HCT116 (cell line): Measurements from ENCODE around the gene NRTN. TPM values are rescaled to one million over a fixed set of nuclear protein-coding genes. Genes with fewer than 3 reads are reported as not detected.

ENCODE experiments used
- ATAC-seq: fragments of 200-7000 bp; cut with Tn5 transposase; 2 replicates; pipeline ENCODE4 v1.9.1; 2020; ENCODE audit warnings: mild to moderate bottlenecking, moderate library complexity
- BruUV-seq: library from RNA; stranded (reverse); fragments of 400-500 nt; replicated peaks from 2 replicates; lab custom pipeline; 2021; lab: Mats Ljungman, UMichigan
- CTCF ChIA-PET: fragments of 300-600 bp; sonication (Branson Sonifier 250); formaldehyde crosslinking; loops from one replicate; lab custom pipeline; 2021; ENCODE audit warnings: antibody characterized with exemption; lab: Charles Lee
- POLR2A ChIA-PET: fragments of 300-600, 350-600 bp; sonication (Branson Sonifier 250); formaldehyde crosslinking; loops from one replicate; lab custom pipeline; 2021; ENCODE audit warnings: antibody characterized with exemption; lab: Charles Lee
- RAD21 ChIA-PET, 2 experiments: fragments of 300-600 bp; sonication (Branson Sonifier 250); formaldehyde crosslinking; loops; one replicate each; lab custom pipeline; 2023; ENCODE audit warnings: low total read pairs in 2 of 2; ENCODE audit not compliant: uncharacterized antibody in 2 of 2, unreplicated experiment in 2 of 2, low non-redundant PET in 1 of 2; lab: Charles Lee
- DNase-seq: peaks from one replicate; pipeline ENCODE4 v3.0.0-alpha.2; 2010; ENCODE audit warnings: low read depth, low spot score
- H2AFZ ChIP-seq: fragments of 200-600 bp; shearing (Covaris generic), sonication (generic); 2 replicates; pipeline ENCODE4 v1.6.1; 2017; ENCODE audit warnings: low read depth, mixed run types, mixed read lengths, antibody characterized with exemption, low read length; ENCODE audit not compliant: poor library complexity, severe bottlenecking
- H3K27ac ChIP-seq: 2 replicates; pipeline ENCODE4 v1.5.1; 2012; ENCODE audit warnings: low read depth, low read length
- H3K27me3 ChIP-seq: fragments of 200-600 bp; sonication (generic); 2 replicates; pipeline ENCODE4 v1.6.1; 2016; ENCODE audit warnings: mixed run types, low read length, mixed read lengths; ENCODE audit not compliant: insufficient read depth
- H3K36me3 ChIP-seq, 2 experiments: fragments of 200-500 bp in 1 of 2; fragments of 200-600 bp in 1 of 2; sonication (Bioruptor generic) in 1 of 2; sonication (generic) in 1 of 2; 2 replicates each; pipeline versions ENCODE4 v1.5.1 to v1.6.1; 2014 to 2016; ENCODE audit warnings: low read length in 2 of 2, inconsistent platforms in 1 of 2, mixed read lengths in 1 of 2, mixed run types in 1 of 2; ENCODE audit not compliant: insufficient read depth in 2 of 2, control insufficient read depth in 1 of 2
- H3K4me1 ChIP-seq, 2 experiments: fragments of 200-600 bp in 1 of 2; sonication (generic) in 1 of 2; 2 replicates each; pipeline versions ENCODE4 v1.5.1 to v1.6.1; 2012 to 2017; ENCODE audit warnings: low read length in 2 of 2, inconsistent platforms in 1 of 2, mild to moderate bottlenecking in 1 of 2, mixed read lengths in 1 of 2, mixed run types in 1 of 2, moderate library complexity in 1 of 2; ENCODE audit not compliant: insufficient read depth in 2 of 2, control insufficient read depth in 1 of 2
- H3K4me2 ChIP-seq: fragments of 200-600 bp; sonication (generic); 2 replicates; pipeline ENCODE4 v1.6.1; 2017; ENCODE audit warnings: mixed run types, low read length, mixed read lengths
- H3K4me3 ChIP-seq, 2 experiments: fragments of 200-600 bp in 1 of 2; sonication (generic) in 1 of 2; replicated peaks in 1 of 2; 2 replicates each; pipeline ENCODE4 v1.5.1; 2011 to 2016; ENCODE audit warnings: low read length in 2 of 2, control low read depth in 1 of 2, low read depth in 1 of 2, mild to moderate bottlenecking in 1 of 2, mixed read lengths in 1 of 2, mixed run types in 1 of 2
- H3K79me2 ChIP-seq: fragments of 200-600 bp; sonication (generic); 2 replicates; pipeline ENCODE4 v1.6.1; 2017; ENCODE audit warnings: mild to moderate bottlenecking, mixed run types, low read length, moderate library complexity, mixed read lengths; ENCODE audit not compliant: insufficient read depth
- H3K9ac ChIP-seq: fragments of 200-600 bp; sonication (generic); 2 replicates; pipeline ENCODE4 v1.6.1; 2016; ENCODE audit warnings: low read length, mixed read lengths
- H3K9me2 ChIP-seq: fragments of 200-600 bp; sonication (generic), shearing (Covaris generic); 2 replicates; pipeline ENCODE4 v1.6.1; 2017; ENCODE audit warnings: mixed run types, mild to moderate bottlenecking, moderate library complexity; ENCODE audit not compliant: insufficient read depth
- H3K9me3 ChIP-seq, 2 experiments: fragments of 200-500 bp in 1 of 2; fragments of 200-600 bp in 1 of 2; sonication (Bioruptor generic) in 1 of 2; sonication (generic) in 1 of 2; 2 replicates each; pipeline ENCODE4 v1.6.1; 2014 to 2017; ENCODE audit warnings: low read length in 2 of 2, mixed read lengths in 2 of 2, inconsistent platforms in 1 of 2, low read depth in 1 of 2, mild to moderate bottlenecking in 1 of 2, mixed run types in 1 of 2, moderate library complexity in 1 of 2; ENCODE audit not compliant: control insufficient read depth in 1 of 2, insufficient read depth in 1 of 2
- H4K20me1 ChIP-seq: fragments of 200-600 bp; sonication (generic), shearing (Covaris generic); 2 replicates; pipeline ENCODE4 v1.6.1; 2017; ENCODE audit warnings: mixed run types, mild to moderate bottlenecking, moderate library complexity; ENCODE audit not compliant: insufficient read depth
- CBX3 ChIP-seq: IDR thresholded peaks from 2 replicates; pipeline ENCODE4 v1.6.1; 2012; ENCODE audit warnings: low read depth
- CEBPB ChIP-seq: IDR thresholded peaks from 2 replicates; pipeline ENCODE4 v1.6.1; 2012; ENCODE audit warnings: low read depth
- EGR1 ChIP-seq: IDR thresholded peaks from 2 replicates; pipeline ENCODE4 v1.6.1; 2012; ENCODE audit warnings: low read depth
- EZH2 ChIP-seq: fragments of 200-600 bp; sonication (generic); IDR thresholded peaks from 2 replicates; pipeline ENCODE4 v1.6.1; 2017; ENCODE audit warnings: antibody characterized with exemption, mixed run types
- EZH2phosphoT487 ChIP-seq: fragments of 200-600 bp; IDR thresholded peaks from 2 replicates; pipeline ENCODE4 v1.6.1; 2018; ENCODE audit warnings: antibody characterized with exemption, borderline replicate concordance
- FOSL1 ChIP-seq: IDR thresholded peaks from 2 replicates; pipeline ENCODE4 v1.6.1; 2012; ENCODE audit warnings: low read depth
- JUND ChIP-seq: IDR thresholded peaks from 2 replicates; pipeline ENCODE4 v1.6.1; 2012
- POLR2A ChIP-seq: IDR thresholded peaks from 2 replicates; pipeline ENCODE4 v1.7.0; 2011; ENCODE audit warnings: borderline replicate concordance; ENCODE audit not compliant: insufficient read depth, insufficient read length; ENCODE audit errors: extremely low read depth
- POLR2AphosphoS5 ChIP-seq: IDR thresholded peaks from 2 replicates; pipeline ENCODE4 v1.6.1; 2011; ENCODE audit warnings: mild to moderate bottlenecking, low read depth, low read length, moderate library complexity
- RAD21 ChIP-seq: IDR thresholded peaks from 2 replicates; pipeline ENCODE4 v1.6.1; 2012; ENCODE audit warnings: low read depth, mild to moderate bottlenecking
- SIN3A ChIP-seq: IDR thresholded peaks from 2 replicates; pipeline ENCODE4 v1.6.1; 2012; ENCODE audit warnings: low read depth
- SP1 ChIP-seq: IDR thresholded peaks from 2 replicates; pipeline ENCODE4 v1.6.1; 2012; ENCODE audit warnings: low read depth
- SRF ChIP-seq: IDR thresholded peaks from 2 replicates; pipeline ENCODE4 v1.6.1; 2012; ENCODE audit warnings: low read depth
- TCF7L2 ChIP-seq: IDR thresholded peaks from 2 replicates; pipeline ENCODE4 v1.7.0; 2011; ENCODE audit warnings: borderline replicate concordance, inconsistent platforms; ENCODE audit not compliant: insufficient read depth, insufficient read length; ENCODE audit errors: extremely low read depth
- YY1 ChIP-seq: IDR thresholded peaks from 2 replicates; pipeline ENCODE4 v1.6.1; 2011; ENCODE audit warnings: low read length, low read depth, moderate library complexity, mild to moderate bottlenecking; ENCODE audit not compliant: insufficient replicate concordance; ENCODE audit errors: extremely low read depth
- ZFX ChIP-seq: fragments of 450-650 bp; IDR thresholded peaks from 2 replicates; pipeline ENCODE4 v1.6.1; 2017
- intact Hi-C: fragments of 100-400 bp; cut with micrococcal nuclease; formaldehyde crosslinking; loops from 2 replicates; pipeline ENCODE4 v1.10.0; 2022
- total RNA-seq: library from RNA; stranded (reverse); gene quantifications from one replicate; pipeline ENCODE4 v1.2.1, GENCODE V29; 2021; ENCODE audit not compliant: unreplicated experiment
- TF ChIP-seq, protein P1 (sequence below), 3 experiments: fragments of 200-600 bp in 1 of 3; sonication (generic) in 1 of 3; IDR thresholded peaks in 2 of 3; conservative IDR thresholded peaks in 1 of 3; 2 replicates each; pipeline ENCODE4 v1.5.1; 2012 to 2017; ENCODE audit warnings: low read depth in 2 of 3, low read length in 2 of 3, antibody characterized with exemption in 1 of 3, borderline replicate concordance in 1 of 3, control low read depth in 1 of 3, mild to moderate bottlenecking in 1 of 3, mixed read lengths in 1 of 3, mixed run types in 1 of 3, moderate library complexity in 1 of 3; ENCODE audit not compliant: insufficient read depth in 1 of 3
- TF ChIP-seq, protein P2 (sequence below): IDR thresholded peaks from 2 replicates; pipeline ENCODE4 v1.6.1; 2011; ENCODE audit warnings: mild to moderate bottlenecking, low read length, moderate library complexity; ENCODE audit not compliant: insufficient replicate concordance; ENCODE audit errors: extremely low read depth
- TF ChIP-seq, protein P3 (sequence below): IDR thresholded peaks from 2 replicates; pipeline ENCODE4 v1.6.1; 2012

The NRTN gene
- total RNA-seq, 1 experiment from 2014 or later, result 11.5 TPM

DNA sequence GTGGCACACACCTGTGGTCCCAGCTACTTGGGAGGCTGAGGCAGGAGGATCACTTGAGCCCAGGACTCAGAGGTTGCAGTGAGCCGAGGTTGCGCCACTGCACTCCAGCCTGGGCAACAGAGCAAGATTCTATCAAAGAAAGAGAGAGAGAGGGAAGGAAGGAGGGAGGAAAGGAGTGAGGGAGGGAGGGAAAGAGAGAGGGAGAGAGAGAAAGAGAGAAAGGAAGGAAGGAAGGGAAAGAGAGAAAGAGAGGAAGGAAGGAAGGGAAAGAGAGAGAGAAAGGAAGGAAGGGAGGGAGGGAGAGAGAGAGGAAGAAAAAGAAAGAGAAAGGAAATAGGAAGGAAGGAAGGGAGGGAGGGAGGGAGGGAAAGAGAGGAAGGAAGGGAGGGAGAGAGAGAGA is 12.4 kb downstream of the NRTN start:
- DNase-seq (no peak), ATAC-seq (no peak)
- H2AFZ ChIP-seq, result no peak overlapping the region
- intact Hi-C loops, result no loop called here
- CTCF ChIA-PET, result interaction anchor here (1.2 kb wide), 1 partner anchor 13 kb away, joined by 3 read pairs; no protein-coding TSS in a partner anchor
- H3K9ac ChIP-seq, result no peak overlapping the region
- POLR2A ChIA-PET, result no interaction called here
- H3K9me2 ChIP-seq, result no peaks in the 10 kb centered on the region
- no peaks in the 10 kb centered on the region for H4K20me1 ChIP-seq
- H3K36me3 ChIP-seq, result no peaks in the 10 kb centered on the region
- no peaks in the 10 kb centered on the region for H3K27me3 ChIP-seq
- H3K9me3 ChIP-seq, result no peaks in the 10 kb centered on the region
- RAD21 ChIA-PET, result interaction anchor here in 1 of 2 experiments (0.7 kb wide), 1 partner anchor 170 kb away, joined by 3 read pairs; no protein-coding TSS in a partner anchor
- H3K4me2 ChIP-seq, result no peak overlapping the region
- H3K27ac ChIP-seq, result no peak overlapping the region
- no peak for TF ChIP-seq CBX3
- TF ChIP-seq JUND, result no peak
- no peak for TF ChIP-seq EGR1
- no peak for TF ChIP-seq ZFX
- TF ChIP-seq TCF7L2, result no peak
- TF ChIP-seq POLR2AphosphoS5, result no peak
- no peak for TF ChIP-seq EZH2
- no peak for TF ChIP-seq SRF
- TF ChIP-seq SP1, result no peak
- no peak for TF ChIP-seq YY1
- TF ChIP-seq CEBPB, result no peak
- no peaks in the 10 kb centered on the region for H3K79me2 ChIP-seq
- no peak overlapping the region for H3K4me3 ChIP-seq
- H3K4me1 ChIP-seq, result no peaks in the 10 kb centered on the region
- BruUV-seq, result no TSS peak

- ATAC-seq, result no peak
- intact Hi-C loops, result no loop called here
- H3K4me1 ChIP-seq, result peaks cover 0 to 3% of the 10 kb centered on the region in 2 experiments; a peak in 1 of 4 replicates
- no peak overlapping the region for H3K9ac ChIP-seq
- TF ChIP-seq JUND, result no peak
- TF ChIP-seq SRF, result no peak
- TF ChIP-seq FOSL1, result no peak
- no peak for TF ChIP-seq TCF7L2
- TF ChIP-seq EGR1, result no peak
- TF ChIP-seq, protein P1, sequence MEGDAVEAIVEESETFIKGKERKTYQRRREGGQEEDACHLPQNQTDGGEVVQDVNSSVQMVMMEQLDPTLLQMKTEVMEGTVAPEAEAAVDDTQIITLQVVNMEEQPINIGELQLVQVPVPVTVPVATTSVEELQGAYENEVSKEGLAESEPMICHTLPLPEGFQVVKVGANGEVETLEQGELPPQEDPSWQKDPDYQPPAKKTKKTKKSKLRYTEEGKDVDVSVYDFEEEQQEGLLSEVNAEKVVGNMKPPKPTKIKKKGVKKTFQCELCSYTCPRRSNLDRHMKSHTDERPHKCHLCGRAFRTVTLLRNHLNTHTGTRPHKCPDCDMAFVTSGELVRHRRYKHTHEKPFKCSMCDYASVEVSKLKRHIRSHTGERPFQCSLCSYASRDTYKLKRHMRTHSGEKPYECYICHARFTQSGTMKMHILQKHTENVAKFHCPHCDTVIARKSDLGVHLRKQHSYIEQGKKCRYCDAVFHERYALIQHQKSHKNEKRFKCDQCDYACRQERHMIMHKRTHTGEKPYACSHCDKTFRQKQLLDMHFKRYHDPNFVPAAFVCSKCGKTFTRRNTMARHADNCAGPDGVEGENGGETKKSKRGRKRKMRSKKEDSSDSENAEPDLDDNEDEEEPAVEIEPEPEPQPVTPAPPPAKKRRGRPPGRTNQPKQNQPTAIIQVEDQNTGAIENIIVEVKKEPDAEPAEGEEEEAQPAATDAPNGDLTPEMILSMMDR (IDR thresholded peaks at IDR 0.05 in 2 of 3, conservative IDR thresholded peaks at IDR 0.05 in 1 of 3; ENCODE audit: borderline replicate concordance in 1 of 3, insufficient read depth in 1 of 3, low read depth in 2 of 3, low read length in 2 of 3), result no peak
- no peak for TF ChIP-seq SP1
- TF ChIP-seq POLR2AphosphoS5, result no peak
- TF ChIP-seq RAD21, result no peak
- TF ChIP-seq SIN3A, result no peak
- TF ChIP-seq POLR2A, result no peak
- TF ChIP-seq EZH2phosphoT487, result no peak
- TF ChIP-seq, protein P2, sequence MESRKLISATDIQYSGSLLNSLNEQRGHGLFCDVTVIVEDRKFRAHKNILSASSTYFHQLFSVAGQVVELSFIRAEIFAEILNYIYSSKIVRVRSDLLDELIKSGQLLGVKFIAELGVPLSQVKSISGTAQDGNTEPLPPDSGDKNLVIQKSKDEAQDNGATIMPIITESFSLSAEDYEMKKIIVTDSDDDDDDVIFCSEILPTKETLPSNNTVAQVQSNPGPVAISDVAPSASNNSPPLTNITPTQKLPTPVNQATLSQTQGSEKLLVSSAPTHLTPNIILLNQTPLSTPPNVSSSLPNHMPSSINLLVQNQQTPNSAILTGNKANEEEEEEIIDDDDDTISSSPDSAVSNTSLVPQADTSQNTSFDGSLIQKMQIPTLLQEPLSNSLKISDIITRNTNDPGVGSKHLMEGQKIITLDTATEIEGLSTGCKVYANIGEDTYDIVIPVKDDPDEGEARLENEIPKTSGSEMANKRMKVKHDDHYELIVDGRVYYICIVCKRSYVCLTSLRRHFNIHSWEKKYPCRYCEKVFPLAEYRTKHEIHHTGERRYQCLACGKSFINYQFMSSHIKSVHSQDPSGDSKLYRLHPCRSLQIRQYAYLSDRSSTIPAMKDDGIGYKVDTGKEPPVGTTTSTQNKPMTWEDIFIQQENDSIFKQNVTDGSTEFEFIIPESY, result no peak
- TF ChIP-seq, protein P3, sequence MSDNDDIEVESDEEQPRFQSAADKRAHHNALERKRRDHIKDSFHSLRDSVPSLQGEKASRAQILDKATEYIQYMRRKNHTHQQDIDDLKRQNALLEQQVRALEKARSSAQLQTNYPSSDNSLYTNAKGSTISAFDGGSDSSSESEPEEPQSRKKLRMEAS, result no peak
- ChIA-PET POLR2A (no interaction called here), CTCF (interaction anchor here (1.2 kb wide), 1 partner anchor 15 kb away, joined by 3 read pairs; no protein-coding TSS in a partner anchor), RAD21 (no interaction called here)
- no peaks in the 10 kb centered on the region for H3K9me3 ChIP-seq
- H3K27me3 ChIP-seq, result no peaks in the 10 kb centered on the region
- no peak overlapping the region for H3K4me3 ChIP-seq
- BruUV-seq, result no TSS peak
- H3K4me2 ChIP-seq, result no peak overlapping the region
- DNase-seq, result no peak
- H3K9me2 ChIP-seq, result no peaks in the 10 kb centered on the region
- no peak overlapping the region for H2AFZ ChIP-seq
- H4K20me1 ChIP-seq, result no peaks in the 10 kb centered on the region
- H3K79me2 ChIP-seq, result no peaks in the 10 kb centered on the region
- H3K27ac ChIP-seq, result no peak overlapping the region
- no peaks in the 10 kb centered on the region for H3K36me3 ChIP-seq
These were observed 13.7 kb downstream of the NRTN start for GRCh38 chr19:5818594-5818993.
